Keratinocyte (primary cell): ENCODE results near the gene PLK5. TPM values are rescaled to one million over a fixed set of nuclear protein-coding genes. Genes with fewer than 3 reads are reported as not detected.

ENCODE experiments used
- DNase-seq: peaks from one replicate; pipeline ENCODE4 v3.0.0-alpha.2; 2011; ENCODE audit warnings: low read depth, missing footprints, low spot score
- FAIRE-seq: peaks from 2 replicates; lab custom pipeline; 2011; peaks lifted over from hg19 to GRCh38; lab: Jason Lieb, UNC
- H2AFZ ChIP-seq: 2 replicates; pipeline ENCODE4 v1.6.0; 2012; ENCODE audit warnings: low read length, control low read depth, inconsistent platforms; ENCODE audit not compliant: control insufficient read depth
- H3K27ac ChIP-seq: 2 replicates; pipeline ENCODE4 v1.5.1; 2011; ENCODE audit warnings: low read length; ENCODE audit not compliant: control insufficient read depth, insufficient read depth
- H3K27me3 ChIP-seq: 3 replicates; pipeline ENCODE4 v1.6.0; 2011; ENCODE audit warnings: low read length; ENCODE audit not compliant: control insufficient read depth, insufficient read depth; ENCODE audit errors: extremely low read depth
- H3K36me3 ChIP-seq, 2 experiments: 2 replicates in 1 of 2; 3 replicates in 1 of 2; pipeline ENCODE4 v1.5.1; 2011; ENCODE audit warnings: low read length in 2 of 2, mild to moderate bottlenecking in 1 of 2; ENCODE audit not compliant: control insufficient read depth in 2 of 2, insufficient read depth in 2 of 2; ENCODE audit errors: extremely low read depth in 1 of 2
- H3K4me1 ChIP-seq: 3 replicates; pipeline ENCODE4 v1.5.1; 2011; ENCODE audit warnings: low read length; ENCODE audit not compliant: control insufficient read depth, insufficient read depth; ENCODE audit errors: extremely low read depth
- H3K4me2 ChIP-seq: 3 replicates; pipeline ENCODE4 v1.6.0; 2011; ENCODE audit warnings: low read depth, low read length; ENCODE audit not compliant: control insufficient read depth, insufficient read depth; ENCODE audit errors: extremely low read depth
- H3K4me3 ChIP-seq, 3 experiments: fragments of 200-600 bp in 1 of 3; sonication (generic) in 1 of 3; 2 replicates in 2 of 3; 3 replicates in 1 of 3; pipeline ENCODE4 v1.5.1; 2011 to 2016; ENCODE audit warnings: low read length in 3 of 3, mild to moderate bottlenecking in 3 of 3, control low read depth in 2 of 3, inconsistent platforms in 1 of 3, low read depth in 1 of 3, mixed read lengths in 1 of 3, mixed run types in 1 of 3, moderate library complexity in 1 of 3; ENCODE audit not compliant: control insufficient read depth in 2 of 3, insufficient read depth in 2 of 3; ENCODE audit errors: extremely low read depth in 1 of 3
- H3K79me2 ChIP-seq: 2 replicates; pipeline ENCODE4 v1.6.0; 2012; ENCODE audit warnings: low read length; ENCODE audit not compliant: control insufficient read depth, insufficient read depth
- H3K9ac ChIP-seq: 3 replicates; pipeline ENCODE4 v1.6.0; 2011; ENCODE audit warnings: low read length; ENCODE audit not compliant: control insufficient read depth, insufficient read depth; ENCODE audit errors: extremely low read depth
- H3K9me1 ChIP-seq: 3 replicates; pipeline ENCODE4 v1.6.0; 2011; ENCODE audit warnings: low read length; ENCODE audit not compliant: control insufficient read depth, insufficient read depth; ENCODE audit errors: extremely low read depth
- H3K9me3 ChIP-seq: 2 replicates; pipeline ENCODE4 v1.5.1; 2012; ENCODE audit warnings: low read depth, low read length; ENCODE audit not compliant: control insufficient read depth
- H4K20me1 ChIP-seq: 3 replicates; pipeline ENCODE4 v1.6.0; 2011; ENCODE audit warnings: low read length; ENCODE audit not compliant: control insufficient read depth, insufficient read depth; ENCODE audit errors: extremely low read depth
- CTCF ChIP-seq, 3 experiments: IDR thresholded peaks in 1 of 3; conservative IDR thresholded peaks in 1 of 3; optimal IDR thresholded peaks in 1 of 3; 2 replicates in 2 of 3; 3 replicates in 1 of 3; pipeline versions ENCODE3 to v1.5.1; 2011; ENCODE audit warnings: low read length in 3 of 3, mild to moderate bottlenecking in 3 of 3, moderate library complexity in 2 of 3, control low read depth in 1 of 3, inconsistent platforms in 1 of 3; ENCODE audit not compliant: insufficient read depth in 2 of 3; ENCODE audit errors: extremely low read depth in 1 of 3
- EZH2 ChIP-seq: IDR thresholded peaks from one replicate; pipeline ENCODE4 v1.6.1; 2012; ENCODE audit warnings: inconsistent platforms, mild to moderate bottlenecking, low read length, moderate library complexity
- dilution Hi-C: fragments of 300-500 bp; cut with MboI; formaldehyde crosslinking; loops from one replicate; pipeline ENCODE4 v1.7.0; 2020; ENCODE audit warnings: low sequenced_read_pairs; ENCODE audit not compliant: extremely low pct_ligation_motif_present
- polyA plus RNA-seq, 5 experiments: library from polyadenylated mRNA; depleted of rRNA in 3 of 5; stranded (reverse) in 3 of 5; stranded (forward) in 1 of 5; unstranded in 1 of 5; fragments of >200 nt; gene quantifications; 1 replicate in 1 of 5; 2 replicates in 3 of 5; 3 replicates in 1 of 5; pipeline versions ENCODE4 v1.2.1 to v1.2.3, GENCODE V29; 2011 to 2012; ENCODE audit warnings: missing spikeins in 2 of 5, low read depth in 1 of 5, low replicate concordance in 1 of 5

The PLK5 gene
- polyA plus RNA-seq, 1 donor (not counting 4 experiments of a cell fraction or from before 2014, with no cell fraction given) = 0.05 TPM

- H3K4me2 ChIP-seq = peak overlapping the region; percentile 75
- H3K9me1 ChIP-seq = no peaks in the 10 kb centered on the region
- FAIRE-seq (peak; percentile 67), DNase-seq (peak; percentile 69)
- peaks cover 17% of the 10 kb centered on the region for H3K4me1 ChIP-seq
- TF ChIP-seq CTCF (optimal IDR thresholded peaks at IDR 0.05 in 1 of 3, IDR thresholded peaks at IDR 0.05 in 1 of 3, conservative IDR thresholded peaks at IDR 0.05 in 1 of 3; ENCODE audit: extremely low read depth in 1 of 3, insufficient read depth in 2 of 3, low read length in 3 of 3) (no peak), EZH2 (no peak)
- H4K20me1 ChIP-seq = no peaks in the 10 kb centered on the region
- peak overlapping the region; percentile 44 to 69 (median 55) for H3K4me3 ChIP-seq
- H3K9ac ChIP-seq = peak overlapping the region; percentile 73
- H3K27ac ChIP-seq = peak overlapping the region; percentile 76
- H2AFZ ChIP-seq = peak overlapping the region; percentile 76
- H3K9me3 ChIP-seq = no peaks in the 10 kb centered on the region
- peaks cover 15% of the 10 kb centered on the region for H3K27me3 ChIP-seq
- H3K79me2 ChIP-seq = no peaks in the 10 kb centered on the region
- dilution Hi-C loops = no loop called here
- H3K36me3 ChIP-seq = peaks cover 0 to 5% of the 10 kb centered on the region in 2 experiments
Observed at GRCh38 chr19:1507763-1508506, 15.9 kb upstream of the PLK5 start.

GRCh38 chr19:1508507-1508856 is 15.4 kb upstream of the PLK5 start:
- FAIRE-seq (no peak), DNase-seq (no peak)
- no peaks in the 10 kb centered on the region for H4K20me1 ChIP-seq
- H3K9me1 ChIP-seq = no peaks in the 10 kb centered on the region
- no peak overlapping the region for H3K9ac ChIP-seq
- H3K27ac ChIP-seq = no peak overlapping the region
- peaks cover 0 to 5% of the 10 kb centered on the region in 2 experiments for H3K36me3 ChIP-seq
- H2AFZ ChIP-seq = no peak overlapping the region
- dilution Hi-C loops = no loop called here
- peaks cover 13% of the 10 kb centered on the region for H3K4me1 ChIP-seq
- TF ChIP-seq CTCF (optimal IDR thresholded peaks at IDR 0.05 in 1 of 3, IDR thresholded peaks at IDR 0.05 in 1 of 3, conservative IDR thresholded peaks at IDR 0.05 in 1 of 3; ENCODE audit: extremely low read depth in 1 of 3, insufficient read depth in 2 of 3, low read length in 3 of 3) (no peak), EZH2 (no peak)
- H3K4me3 ChIP-seq = no peak overlapping the region
- H3K9me3 ChIP-seq = no peaks in the 10 kb centered on the region
- peak overlapping the region; percentile 66 for H3K4me2 ChIP-seq
- H3K79me2 ChIP-seq = no peaks in the 10 kb centered on the region
- H3K27me3 ChIP-seq = peaks cover 10% of the 10 kb centered on the region
